GM20000 (cell line): ENCODE measurements around the gene NKD1.

Experiments used
- DNase-seq: peaks from one replicate; pipeline ENCODE4 v3.0.0; 2012; ENCODE audit warnings: low spot score
- CTCF ChIP-seq: IDR thresholded peaks from 2 replicates; pipeline ENCODE4 v1.5.1; 2012; ENCODE audit warnings: mild to moderate bottlenecking, control low read depth; ENCODE audit errors: extremely low read depth, missing control alignments

Gene NKD1

DNA sequence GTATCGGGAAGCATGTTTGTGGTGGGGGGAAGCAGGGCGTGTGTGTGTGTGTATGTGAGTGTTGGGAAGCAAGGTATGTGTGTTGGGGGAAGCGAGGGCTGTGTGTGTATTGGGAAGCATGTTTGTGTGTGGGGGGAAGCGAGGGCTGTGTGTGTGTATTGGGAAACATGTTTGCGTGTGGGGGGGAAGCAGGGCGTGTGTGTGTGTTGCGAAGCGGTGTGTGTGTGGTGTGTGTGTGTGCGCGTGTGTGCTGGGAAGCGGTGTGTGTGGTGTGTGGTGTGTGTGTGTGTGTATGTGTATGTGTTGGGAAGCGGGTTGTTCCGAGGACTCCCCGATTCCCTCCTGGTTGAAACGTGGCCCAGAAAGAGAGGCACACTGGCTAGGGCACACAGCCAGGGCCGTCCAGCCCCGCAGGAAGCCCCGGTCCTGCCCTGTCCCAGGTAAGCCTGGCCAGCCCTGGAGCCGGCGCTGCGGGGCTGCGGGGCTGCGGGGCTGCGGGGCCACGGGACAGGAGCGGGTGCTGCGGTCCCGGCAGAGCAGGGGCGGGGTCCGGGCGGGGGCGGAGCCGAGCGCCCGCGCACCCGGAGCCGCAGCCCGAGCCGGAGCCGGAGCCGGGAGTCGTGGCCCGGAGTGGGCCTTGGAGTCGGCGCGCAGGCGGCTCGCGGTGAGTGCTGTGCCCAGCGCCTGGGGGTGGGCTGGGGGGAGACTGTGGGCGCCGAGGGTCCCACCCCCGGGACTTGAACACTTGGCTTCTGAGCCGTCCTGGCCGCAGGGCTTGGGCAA lies 145.0 kb downstream of the NKD1 start, which contains the start of gene NOD2:
NOD2 (plus strand) TSS at position 608 of the 783 bp plus-strand sequence. CDS start 5,890 bp downstream, outside the sequence.
- no peak for TF ChIP-seq CTCF
- DNase-seq: peak; percentile 83

- DNase-seq: peak; percentile 76
- TF ChIP-seq CTCF: no peak
Observed at GRCh38 chr16:50694206-50694605, 146.0 kb downstream of the NKD1 start.

DNA sequence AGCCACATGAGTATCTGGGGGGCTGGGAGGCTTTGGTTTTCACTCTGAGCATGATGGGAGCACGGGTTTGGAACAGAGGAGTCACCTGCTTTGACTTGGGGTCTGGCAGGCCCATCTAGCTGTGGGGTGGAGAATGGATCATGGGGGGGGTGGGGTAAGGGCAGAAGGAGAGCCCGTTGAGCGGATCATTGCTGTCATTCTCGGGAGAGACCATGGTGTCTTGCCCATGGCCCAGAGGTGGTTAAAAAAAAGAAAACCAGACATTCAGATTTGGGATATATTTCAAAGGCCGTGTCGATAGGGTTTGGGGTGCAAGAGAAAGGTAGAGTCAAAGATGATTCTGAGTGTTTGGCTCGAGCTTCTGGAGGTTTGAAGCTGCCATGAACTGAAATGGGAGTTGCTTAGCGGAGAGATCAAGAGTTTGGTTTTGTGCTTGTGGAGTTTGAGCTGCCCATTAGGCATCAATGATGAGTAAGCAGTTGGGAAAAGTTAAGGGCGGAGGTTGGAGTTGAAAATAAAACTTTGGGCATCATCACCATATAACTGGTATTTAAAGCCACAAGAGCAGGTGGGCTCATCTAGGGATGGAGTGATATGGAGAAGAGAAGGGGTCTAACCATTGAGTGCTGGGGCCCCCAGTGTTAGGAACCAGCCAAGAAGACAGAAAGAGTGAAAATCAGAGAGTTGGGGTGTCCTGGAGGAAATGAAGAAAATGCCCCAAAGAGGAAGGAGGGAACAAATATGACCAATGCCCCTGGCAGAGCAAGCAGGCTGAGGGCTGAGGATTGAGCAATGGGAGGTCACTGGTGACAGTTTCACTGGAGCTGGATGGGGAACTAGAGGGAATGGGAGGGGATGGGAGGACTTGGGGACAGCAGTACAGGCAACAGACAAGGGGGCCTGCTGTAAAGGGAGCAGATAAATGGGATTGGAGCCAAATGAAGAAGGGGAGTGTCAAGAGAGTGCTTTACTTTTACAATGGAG lies 147.1 kb downstream of the NKD1 start:
- DNase-seq: no peak
- no peak for TF ChIP-seq CTCF

- DNase-seq: peak; percentile 67
- TF ChIP-seq CTCF: no peak
Observed at GRCh38 chr16:50696126-50696525, 147.9 kb downstream of the NKD1 start.

- peak; percentile 86 for DNase-seq
- TF ChIP-seq CTCF: no peak
Observed at GRCh38 chr16:50696575-50697420, 148.6 kb downstream of the NKD1 start.

GRCh38 chr16:50697421-50697715 lies 149.2 kb downstream of the NKD1 start:
- no peak for DNase-seq
- no peak for TF ChIP-seq CTCF
